Measurements from ENCODE around the gene EEFSEC. TPM values are rescaled to one million over a fixed set of nuclear protein-coding genes. Genes with fewer than 3 reads are reported as not detected.
A peak's percentile ranks its signal among the peaks of the same experiment; 100 is the strongest.

The EEFSEC gene
- total RNA-seq, 1 experiment from 2014 or later, result 14.6 TPM

GRCh38 chr3:128297401-128298138 is 144.3 kb downstream of the EEFSEC start:
- DNase-seq (ENCODE audit: low spot score), result no peak
- in situ Hi-C loops (cut with HindIII; ENCODE audit: low sequenced_read_pairs), result no loop called here

GRCh38 chr3:128301186-128302023 is 148.1 kb downstream of the EEFSEC start:
- DNase-seq (ENCODE audit: low spot score), result no peak
- in situ Hi-C loops (cut with HindIII; ENCODE audit: low sequenced_read_pairs), result no loop called here

GRCh38 chr3:128306481-128306880 is 153.2 kb downstream of the EEFSEC start:
- DNase-seq (ENCODE audit: low spot score), result no peak
- in situ Hi-C loops (cut with HindIII; ENCODE audit: low sequenced_read_pairs), result no loop called here

- no peak for DNase-seq (ENCODE audit: low spot score)
- in situ Hi-C loops (cut with HindIII; ENCODE audit: low sequenced_read_pairs), result no loop called here
Measured at GRCh38 chr3:128307029-128307633, 153.8 kb downstream of the EEFSEC start.

- in situ Hi-C loops (cut with HindIII; ENCODE audit: low sequenced_read_pairs), result no loop called here
- DNase-seq (ENCODE audit: low spot score), result no peak
Measured at GRCh38 chr3:128307781-128308469, 154.6 kb downstream of the EEFSEC start.

- in situ Hi-C loops (cut with HindIII; ENCODE audit: low sequenced_read_pairs), result no loop called here
- no peak for DNase-seq (ENCODE audit: low spot score)
Measured at GRCh38 chr3:128309026-128309425, 155.7 kb downstream of the EEFSEC start.

GRCh38 chr3:128310286-128311058 is 157.2 kb downstream of the EEFSEC start:
- in situ Hi-C loops (cut with HindIII; ENCODE audit: low sequenced_read_pairs), result no loop called here
- DNase-seq (ENCODE audit: low spot score), result no peak

GRCh38 chr3:128311441-128311844 is 158.2 kb downstream of the EEFSEC start:
- in situ Hi-C loops (cut with HindIII; ENCODE audit: low sequenced_read_pairs), result no loop called here
- DNase-seq (ENCODE audit: low spot score), result no peak

GRCh38 chr3:128312271-128312670 is 159.0 kb downstream of the EEFSEC start:
- in situ Hi-C loops (cut with HindIII; ENCODE audit: low sequenced_read_pairs), result no loop called here
- no peak for DNase-seq (ENCODE audit: low spot score)

GRCh38 chr3:128313071-128313725 is 159.9 kb downstream of the EEFSEC start:
- DNase-seq (ENCODE audit: low spot score), result no peak
- in situ Hi-C loops (cut with HindIII; ENCODE audit: low sequenced_read_pairs), result no loop called here

- in situ Hi-C loops (cut with HindIII; ENCODE audit: low sequenced_read_pairs), result no loop called here
- DNase-seq (ENCODE audit: low spot score), result no peak
Measured at GRCh38 chr3:128313935-128314334, 160.7 kb downstream of the EEFSEC start.

- no peak for DNase-seq (ENCODE audit: low spot score)
Measured at GRCh38 chr3:128315313-128315712, 162.0 kb downstream of the EEFSEC start.

GRCh38 chr3:128316481-128316891 is 163.2 kb downstream of the EEFSEC start:
- in situ Hi-C loops (cut with HindIII; ENCODE audit: low sequenced_read_pairs), result no loop called here
- DNase-seq (ENCODE audit: low spot score), result no peak

More at GRCh38 chr3:128315313-128315712, 162.0 kb downstream of the EEFSEC start:
- in situ Hi-C loops (cut with HindIII; ENCODE audit: low sequenced_read_pairs), result no loop called here

GRCh38 chr3:128317101-128317697 is 163.9 kb downstream of the EEFSEC start:
- no peak for DNase-seq (ENCODE audit: low spot score)
- in situ Hi-C loops (cut with HindIII; ENCODE audit: low sequenced_read_pairs), result no loop called here

GRCh38 chr3:128317698-128318231 is 164.5 kb downstream of the EEFSEC start:
- in situ Hi-C loops (cut with HindIII; ENCODE audit: low sequenced_read_pairs), result no loop called here

GRCh38 chr3:128318275-128318941 is 165.1 kb downstream of the EEFSEC start:
- in situ Hi-C loops (cut with HindIII; ENCODE audit: low sequenced_read_pairs), result no loop called here
- DNase-seq (ENCODE audit: low spot score), result no peak

More at GRCh38 chr3:128317698-128318231, 164.5 kb downstream of the EEFSEC start:
- DNase-seq (ENCODE audit: low spot score), result peak; percentile 61

- DNase-seq (ENCODE audit: low spot score), result no peak
- in situ Hi-C loops (cut with HindIII; ENCODE audit: low sequenced_read_pairs), result no loop called here
Measured at GRCh38 chr3:128319107-128319506, 165.8 kb downstream of the EEFSEC start.
